PFSK-1 (cell line): ENCODE data around the gene OR13C4.

Experiments used
- FOXP2 ChIP-seq: optimal IDR thresholded peaks from 2 replicates; pipeline ENCODE3; 2011; ENCODE audit warnings: borderline replicate concordance, control low read depth, inconsistent platforms; ENCODE audit not compliant: insufficient read depth; ENCODE audit errors: extremely low read length, extremely low read depth
- POLR2AphosphoS5 ChIP-seq: IDR thresholded peaks from 2 replicates; pipeline ENCODE4 v1.6.1; 2012; ENCODE audit warnings: low read depth, mild to moderate bottlenecking, control low read depth, low read length, moderate library complexity
- SIN3A ChIP-seq: IDR thresholded peaks from 2 replicates; pipeline ENCODE4 v1.6.1; 2012; ENCODE audit warnings: mild to moderate bottlenecking, low read length, moderate library complexity, borderline replicate concordance; ENCODE audit not compliant: insufficient read depth
- TAF1 ChIP-seq: IDR thresholded peaks from 2 replicates; pipeline ENCODE4 v1.6.1; 2012; ENCODE audit warnings: low read length, control low read depth, borderline replicate concordance; ENCODE audit not compliant: insufficient read depth
- TF ChIP-seq, protein P1 (sequence below), 2 experiments: IDR thresholded peaks; 2 replicates each; pipeline versions ENCODE4 v1.6.1 to v1.8.0; 2011 to 2012; ENCODE audit warnings: low read depth in 2 of 2, low read length in 2 of 2, control low read depth in 1 of 2, inconsistent platforms in 1 of 2, mild to moderate bottlenecking in 1 of 2, moderate library complexity in 1 of 2; ENCODE audit not compliant: insufficient read depth in 1 of 2

DNA sequence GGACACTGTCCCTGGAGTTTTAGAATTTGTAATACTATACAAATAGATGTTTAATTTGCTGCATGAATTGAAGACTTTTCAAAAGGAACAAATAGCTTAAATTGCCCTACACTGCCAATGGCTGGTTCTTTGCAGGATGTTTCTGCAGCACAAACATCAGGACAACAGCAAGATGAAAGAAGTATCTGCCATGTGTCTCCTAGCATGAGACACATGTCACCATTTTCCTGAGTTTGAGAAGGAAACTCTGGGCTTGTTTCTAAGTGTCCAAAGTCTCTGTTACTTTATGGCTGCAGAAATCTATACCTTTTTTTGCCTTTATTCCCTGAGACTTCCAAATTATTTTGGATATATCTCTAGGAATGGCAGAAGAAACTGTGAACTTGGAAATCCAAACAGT is 23.6 kb downstream of the OR13C4 start:
- TF ChIP-seq TAF1 (no peak), POLR2AphosphoS5 (no peak), SIN3A (no peak), FOXP2 (no peak)
- TF ChIP-seq, protein P1, sequence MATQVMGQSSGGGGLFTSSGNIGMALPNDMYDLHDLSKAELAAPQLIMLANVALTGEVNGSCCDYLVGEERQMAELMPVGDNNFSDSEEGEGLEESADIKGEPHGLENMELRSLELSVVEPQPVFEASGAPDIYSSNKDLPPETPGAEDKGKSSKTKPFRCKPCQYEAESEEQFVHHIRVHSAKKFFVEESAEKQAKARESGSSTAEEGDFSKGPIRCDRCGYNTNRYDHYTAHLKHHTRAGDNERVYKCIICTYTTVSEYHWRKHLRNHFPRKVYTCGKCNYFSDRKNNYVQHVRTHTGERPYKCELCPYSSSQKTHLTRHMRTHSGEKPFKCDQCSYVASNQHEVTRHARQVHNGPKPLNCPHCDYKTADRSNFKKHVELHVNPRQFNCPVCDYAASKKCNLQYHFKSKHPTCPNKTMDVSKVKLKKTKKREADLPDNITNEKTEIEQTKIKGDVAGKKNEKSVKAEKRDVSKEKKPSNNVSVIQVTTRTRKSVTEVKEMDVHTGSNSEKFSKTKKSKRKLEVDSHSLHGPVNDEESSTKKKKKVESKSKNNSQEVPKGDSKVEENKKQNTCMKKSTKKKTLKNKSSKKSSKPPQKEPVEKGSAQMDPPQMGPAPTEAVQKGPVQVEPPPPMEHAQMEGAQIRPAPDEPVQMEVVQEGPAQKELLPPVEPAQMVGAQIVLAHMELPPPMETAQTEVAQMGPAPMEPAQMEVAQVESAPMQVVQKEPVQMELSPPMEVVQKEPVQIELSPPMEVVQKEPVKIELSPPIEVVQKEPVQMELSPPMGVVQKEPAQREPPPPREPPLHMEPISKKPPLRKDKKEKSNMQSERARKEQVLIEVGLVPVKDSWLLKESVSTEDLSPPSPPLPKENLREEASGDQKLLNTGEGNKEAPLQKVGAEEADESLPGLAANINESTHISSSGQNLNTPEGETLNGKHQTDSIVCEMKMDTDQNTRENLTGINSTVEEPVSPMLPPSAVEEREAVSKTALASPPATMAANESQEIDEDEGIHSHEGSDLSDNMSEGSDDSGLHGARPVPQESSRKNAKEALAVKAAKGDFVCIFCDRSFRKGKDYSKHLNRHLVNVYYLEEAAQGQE (IDR thresholded peaks at IDR 0.05; ENCODE audit: insufficient read depth in 1 of 2, low read depth in 2 of 2, low read length in 2 of 2) = no peak
